DOHH2 (cell line): ENCODE results near the gene PROM1.

ENCODE experiments used
- H3F3A ChIP-seq: fragments of 200-600 bp; sonication (generic), shearing (Covaris generic); 2 replicates; pipeline ENCODE4 v1.6.0; 2016; ENCODE audit warnings: antibody characterized with exemption, mild to moderate bottlenecking; ENCODE audit not compliant: control insufficient read depth, insufficient read depth
- H3K27ac ChIP-seq: fragments of 200-600 bp; sonication (generic); 2 replicates; pipeline ENCODE4 v1.5.1; 2014; ENCODE audit warnings: low read depth, mild to moderate bottlenecking, low read length, moderate library complexity
- H3K27me3 ChIP-seq: fragments of 200-600 bp; sonication (generic); 2 replicates; pipeline ENCODE4 v1.6.1; 2014; ENCODE audit warnings: mild to moderate bottlenecking, low read length, mixed read lengths; ENCODE audit not compliant: control insufficient read depth
- H3K36me3 ChIP-seq: fragments of 200-600 bp; sonication (generic); 2 replicates; pipeline ENCODE4 v1.6.1; 2014; ENCODE audit warnings: mild to moderate bottlenecking, low read length, moderate library complexity, mixed read lengths; ENCODE audit not compliant: control insufficient read depth
- H3K4me1 ChIP-seq: fragments of 200-600 bp; sonication (generic); 2 replicates; pipeline ENCODE4 v1.6.1; 2014; ENCODE audit warnings: mild to moderate bottlenecking, low read length, mixed read lengths; ENCODE audit not compliant: control insufficient read depth
- H3K4me2 ChIP-seq: fragments of 200-600 bp; sonication (generic); 2 replicates; pipeline ENCODE4 v1.6.0; 2014; ENCODE audit warnings: mild to moderate bottlenecking, low read length, moderate library complexity
- H3K4me3 ChIP-seq: fragments of 200-600 bp; sonication (generic); 2 replicates; pipeline ENCODE4 v1.5.1; 2014; ENCODE audit warnings: mild to moderate bottlenecking, low read length, mixed read lengths
- H3K79me2 ChIP-seq: fragments of 200-600 bp; sonication (generic); 2 replicates; pipeline ENCODE4 v1.6.1; 2014; ENCODE audit warnings: mild to moderate bottlenecking, low read length, mixed read lengths; ENCODE audit not compliant: control insufficient read depth
- H3K9me2 ChIP-seq: fragments of 200-600 bp; sonication (generic); replicated peaks from 2 replicates; pipeline ENCODE4 v1.6.1; 2014; ENCODE audit warnings: mild to moderate bottlenecking, low read length, mixed read lengths; ENCODE audit not compliant: control insufficient read depth
- H3K9me3 ChIP-seq: fragments of 200-600 bp; sonication (generic); 2 replicates; pipeline ENCODE4 v1.6.1; 2014; ENCODE audit warnings: antibody characterized with exemption, low read length, mixed read lengths; ENCODE audit not compliant: control insufficient read depth, insufficient read depth
- H4K20me1 ChIP-seq: fragments of 200-600 bp; sonication (generic); 2 replicates; pipeline ENCODE4 v1.6.0; 2014; ENCODE audit warnings: low read depth, mild to moderate bottlenecking, antibody characterized with exemption, low read length, moderate library complexity; ENCODE audit not compliant: control insufficient read depth, insufficient read depth
- EZH2phosphoT487 ChIP-seq: fragments of 200-600 bp; sonication (generic); IDR thresholded peaks from 2 replicates; pipeline ENCODE4 v1.6.1; 2017; ENCODE audit warnings: borderline replicate concordance, mild to moderate bottlenecking, antibody characterized with exemption, low read length, moderate library complexity, mixed read lengths
- TF ChIP-seq, protein P1 (sequence below): fragments of 200-600 bp; sonication (generic); IDR thresholded peaks from one replicate; pipeline ENCODE4 v1.5.1; 2014; ENCODE audit warnings: antibody characterized with exemption, mild to moderate bottlenecking, low read depth, low read length; ENCODE audit not compliant: poor library complexity, severe bottlenecking

The PROM1 gene

DNA sequence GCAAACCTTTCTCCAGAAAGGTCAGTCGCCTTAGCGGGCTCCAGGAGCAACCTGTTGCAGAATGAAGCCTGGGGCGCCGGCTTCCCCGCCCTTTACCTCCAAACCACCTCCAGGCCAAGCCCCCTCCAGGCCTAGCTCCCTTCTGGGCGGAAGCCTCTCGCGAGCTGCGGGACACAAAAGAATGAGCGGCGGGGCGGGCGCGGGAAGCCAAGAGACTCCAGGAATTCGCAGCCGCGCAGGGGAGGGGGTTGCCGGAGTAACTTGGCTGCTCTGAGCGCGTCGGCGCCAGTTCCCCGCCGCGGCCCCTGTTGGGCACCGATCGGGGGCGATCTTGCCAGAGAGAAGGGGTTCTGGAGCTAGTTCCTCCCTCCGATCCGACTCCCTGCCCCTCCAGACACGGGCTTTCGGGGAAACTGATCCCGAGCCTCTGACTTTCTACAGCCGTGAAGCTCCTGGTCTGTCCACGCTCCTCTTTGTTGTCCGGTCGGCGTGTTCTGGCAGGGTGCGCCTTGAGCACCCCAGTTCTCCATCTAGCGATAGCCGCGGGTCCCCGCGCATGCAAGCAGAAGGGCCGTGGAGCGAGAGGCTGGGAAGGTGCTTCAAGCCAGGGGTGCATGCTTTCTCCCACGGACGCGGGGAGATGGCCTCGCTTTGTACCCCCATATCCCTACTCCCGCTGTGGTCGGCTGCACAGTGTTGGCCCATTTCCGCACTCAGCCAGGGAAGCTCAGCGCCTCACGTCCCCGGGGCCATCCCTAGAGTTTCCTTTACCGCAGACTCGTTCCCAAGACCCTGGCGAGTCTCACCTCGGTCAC is 1.2 kb downstream of the PROM1 start:
- H3K4me2 ChIP-seq, result no peak overlapping the region
- no peaks in the 10 kb centered on the region for H3K36me3 ChIP-seq
- H3F3A ChIP-seq, result no peaks in the 10 kb centered on the region
- TF ChIP-seq EZH2phosphoT487, result no peak
- TF ChIP-seq, protein P1, sequence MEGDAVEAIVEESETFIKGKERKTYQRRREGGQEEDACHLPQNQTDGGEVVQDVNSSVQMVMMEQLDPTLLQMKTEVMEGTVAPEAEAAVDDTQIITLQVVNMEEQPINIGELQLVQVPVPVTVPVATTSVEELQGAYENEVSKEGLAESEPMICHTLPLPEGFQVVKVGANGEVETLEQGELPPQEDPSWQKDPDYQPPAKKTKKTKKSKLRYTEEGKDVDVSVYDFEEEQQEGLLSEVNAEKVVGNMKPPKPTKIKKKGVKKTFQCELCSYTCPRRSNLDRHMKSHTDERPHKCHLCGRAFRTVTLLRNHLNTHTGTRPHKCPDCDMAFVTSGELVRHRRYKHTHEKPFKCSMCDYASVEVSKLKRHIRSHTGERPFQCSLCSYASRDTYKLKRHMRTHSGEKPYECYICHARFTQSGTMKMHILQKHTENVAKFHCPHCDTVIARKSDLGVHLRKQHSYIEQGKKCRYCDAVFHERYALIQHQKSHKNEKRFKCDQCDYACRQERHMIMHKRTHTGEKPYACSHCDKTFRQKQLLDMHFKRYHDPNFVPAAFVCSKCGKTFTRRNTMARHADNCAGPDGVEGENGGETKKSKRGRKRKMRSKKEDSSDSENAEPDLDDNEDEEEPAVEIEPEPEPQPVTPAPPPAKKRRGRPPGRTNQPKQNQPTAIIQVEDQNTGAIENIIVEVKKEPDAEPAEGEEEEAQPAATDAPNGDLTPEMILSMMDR, result no peak
- H3K27ac ChIP-seq, result no peak overlapping the region
- H3K9me3 ChIP-seq, result peaks cover 3% of the 10 kb centered on the region; the same call in 1 of the 2 replicates
- no peaks in the 10 kb centered on the region for H3K4me1 ChIP-seq
- no peak overlapping the region for H3K4me3 ChIP-seq
- peaks cover 12% of the 10 kb centered on the region for H3K27me3 ChIP-seq
- H4K20me1 ChIP-seq, result no peaks in the 10 kb centered on the region
- H3K9me2 ChIP-seq, result no peaks in the 10 kb centered on the region
- H3K79me2 ChIP-seq, result no peaks in the 10 kb centered on the region

DNA sequence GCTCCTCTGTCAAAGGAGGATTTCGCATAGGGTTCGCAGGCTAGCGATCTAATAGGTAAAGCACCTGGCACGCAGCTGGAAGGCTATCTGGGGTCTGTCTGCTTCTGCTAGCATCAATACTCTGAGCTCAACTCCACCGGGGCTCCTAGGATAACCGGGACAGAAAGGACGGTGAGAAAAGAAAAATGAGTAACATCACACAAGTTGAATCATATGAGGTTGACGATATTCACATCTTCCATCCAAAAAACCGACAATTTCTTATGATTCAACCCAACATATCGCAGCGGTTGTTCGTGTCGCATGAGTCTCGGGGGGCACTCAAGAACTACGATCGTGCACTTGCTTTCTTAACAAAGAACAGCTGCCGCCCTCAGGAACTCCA is 1.8 kb downstream of the PROM1 start:
- Histone ChIP-seq H3K4me1 (no peaks in the 10 kb centered on the region), H3F3A (no peaks in the 10 kb centered on the region), H3K4me3 (no peak overlapping the region), H3K9me2 (no peaks in the 10 kb centered on the region), H4K20me1 (no peaks in the 10 kb centered on the region), H3K36me3 (no peaks in the 10 kb centered on the region), H3K79me2 (no peaks in the 10 kb centered on the region), H3K27ac (no peak overlapping the region), H3K9me3 (peaks cover 3% of the 10 kb centered on the region; the same call in 1 of the 2 replicates), H3K27me3 (peaks cover 12% of the 10 kb centered on the region), H3K4me2 (no peak overlapping the region)
- TF ChIP-seq EZH2phosphoT487, result no peak

DNA sequence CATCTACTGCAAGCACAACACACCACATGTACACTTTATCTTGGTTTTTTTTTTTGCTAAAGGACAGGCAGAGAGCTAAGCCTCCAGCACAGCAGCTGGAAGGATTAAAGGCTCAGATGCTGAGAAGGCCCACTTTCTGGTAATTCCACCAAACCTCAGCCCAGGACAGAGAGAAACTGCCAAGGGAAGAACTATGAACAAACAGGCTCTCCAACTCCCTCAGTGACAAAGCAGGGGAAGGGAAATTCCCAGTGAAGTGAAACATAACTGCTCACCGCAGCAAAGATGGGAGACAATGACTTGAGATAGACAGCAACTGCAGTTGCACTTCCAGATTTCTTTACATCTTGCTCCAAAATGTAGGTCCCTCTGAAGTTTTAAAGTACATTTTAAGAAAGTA is 4.8 kb downstream of the PROM1 start:
- TF ChIP-seq EZH2phosphoT487, result no peak
- TF ChIP-seq, protein P1, result no peak
- Histone ChIP-seq H3K27ac (no peak overlapping the region), H3K79me2 (no peaks in the 10 kb centered on the region)

DNA sequence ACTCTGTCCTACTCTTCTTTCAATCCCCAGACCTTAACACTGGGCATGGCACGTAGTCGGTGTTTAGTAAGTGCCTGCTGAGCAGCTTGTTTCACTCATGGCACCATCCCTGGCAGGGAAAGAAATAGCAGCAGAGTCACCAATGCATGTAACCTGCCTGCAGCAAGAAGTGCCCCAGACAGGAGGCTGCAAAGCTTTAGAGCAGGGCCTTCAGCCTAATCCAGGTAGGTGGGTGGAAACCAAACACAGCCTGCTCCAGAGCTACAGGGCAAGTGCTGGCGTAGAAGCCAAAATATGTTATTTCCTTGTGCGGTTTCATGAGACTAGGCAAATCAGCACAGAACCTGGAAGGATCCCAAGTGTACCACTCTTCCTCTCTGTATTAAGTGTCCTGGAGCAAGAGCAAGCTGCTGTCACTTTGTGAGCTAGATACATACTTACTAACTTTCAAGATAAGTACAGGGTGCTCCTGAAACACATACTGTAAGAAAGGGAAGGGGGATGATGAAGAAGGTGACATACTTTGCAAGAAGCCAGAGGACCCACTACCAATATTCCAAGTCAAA is 5.5 kb downstream of the PROM1 start:
- Histone ChIP-seq H3K9me3 (peaks cover 3% of the 10 kb centered on the region; the same call in 1 of the 2 replicates), H3K36me3 (no peaks in the 10 kb centered on the region), H3K27ac (no peak overlapping the region), H3K4me3 (no peak overlapping the region), H3K4me1 (no peaks in the 10 kb centered on the region), H3K79me2 (no peaks in the 10 kb centered on the region), H3F3A (no peaks in the 10 kb centered on the region), H3K27me3 (peaks cover 2% of the 10 kb centered on the region; the same call in 1 of the 2 replicates), H3K4me2 (no peak overlapping the region), H4K20me1 (no peaks in the 10 kb centered on the region), H3K9me2 (no peaks in the 10 kb centered on the region)
- TF ChIP-seq, protein P1, result no peak
- TF ChIP-seq EZH2phosphoT487, result no peak

More for the DNA sequence above, 4.8 kb downstream of the PROM1 start:
- Histone ChIP-seq H3K4me3 (no peak overlapping the region), H4K20me1 (no peaks in the 10 kb centered on the region), H3K36me3 (no peaks in the 10 kb centered on the region), H3K4me2 (no peak overlapping the region), H3F3A (no peaks in the 10 kb centered on the region), H3K27me3 (peaks cover 2% of the 10 kb centered on the region; the same call in 1 of the 2 replicates), H3K9me2 (no peaks in the 10 kb centered on the region), H3K9me3 (peaks cover 3% of the 10 kb centered on the region; the same call in 1 of the 2 replicates), H3K4me1 (no peaks in the 10 kb centered on the region)
